Astrocyte (in vitro differentiated cells and primary cell): ENCODE results near the gene SMARCA4.

Source experiments
- EZH2 ChIP-seq: IDR thresholded peaks from 2 replicates; pipeline ENCODE4 v1.6.1; 2012; ENCODE audit warnings: mild to moderate bottlenecking, low read length, inconsistent platforms; ENCODE audit not compliant: insufficient read depth
- TF ChIP-seq, protein P1 (sequence below): IDR thresholded peaks from 2 replicates; pipeline ENCODE4 v1.5.1; 2011; ENCODE audit warnings: low read depth, mild to moderate bottlenecking, inconsistent platforms, low read length, moderate library complexity; ENCODE audit not compliant: insufficient read depth

DNA sequence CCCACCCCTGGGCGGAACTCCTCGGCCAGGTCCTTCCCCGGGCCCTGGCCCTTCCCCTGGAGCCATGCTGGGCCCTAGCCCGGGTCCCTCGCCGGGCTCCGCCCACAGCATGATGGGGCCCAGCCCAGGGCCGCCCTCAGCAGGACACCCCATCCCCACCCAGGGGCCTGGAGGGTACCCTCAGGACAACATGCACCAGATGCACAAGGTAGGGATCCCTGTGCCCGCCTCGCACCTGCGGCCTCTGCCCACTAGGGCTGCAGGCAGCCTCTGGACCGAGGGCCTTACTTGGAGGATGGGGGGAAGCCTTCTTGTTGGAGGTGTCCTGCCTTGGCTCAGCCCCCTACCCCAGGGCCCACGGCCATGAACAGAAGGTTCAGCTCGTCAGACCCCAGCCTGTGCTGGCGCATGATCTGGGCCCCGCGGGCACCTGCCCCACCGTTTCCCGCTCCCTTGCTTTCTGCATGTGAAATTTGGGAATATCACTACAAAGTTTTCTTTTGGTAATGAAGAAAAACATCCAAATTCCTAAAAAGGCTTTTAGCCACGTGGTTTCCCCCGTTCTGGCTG lies 23.4 kb downstream of the SMARCA4 start:
- TF ChIP-seq, protein P1, sequence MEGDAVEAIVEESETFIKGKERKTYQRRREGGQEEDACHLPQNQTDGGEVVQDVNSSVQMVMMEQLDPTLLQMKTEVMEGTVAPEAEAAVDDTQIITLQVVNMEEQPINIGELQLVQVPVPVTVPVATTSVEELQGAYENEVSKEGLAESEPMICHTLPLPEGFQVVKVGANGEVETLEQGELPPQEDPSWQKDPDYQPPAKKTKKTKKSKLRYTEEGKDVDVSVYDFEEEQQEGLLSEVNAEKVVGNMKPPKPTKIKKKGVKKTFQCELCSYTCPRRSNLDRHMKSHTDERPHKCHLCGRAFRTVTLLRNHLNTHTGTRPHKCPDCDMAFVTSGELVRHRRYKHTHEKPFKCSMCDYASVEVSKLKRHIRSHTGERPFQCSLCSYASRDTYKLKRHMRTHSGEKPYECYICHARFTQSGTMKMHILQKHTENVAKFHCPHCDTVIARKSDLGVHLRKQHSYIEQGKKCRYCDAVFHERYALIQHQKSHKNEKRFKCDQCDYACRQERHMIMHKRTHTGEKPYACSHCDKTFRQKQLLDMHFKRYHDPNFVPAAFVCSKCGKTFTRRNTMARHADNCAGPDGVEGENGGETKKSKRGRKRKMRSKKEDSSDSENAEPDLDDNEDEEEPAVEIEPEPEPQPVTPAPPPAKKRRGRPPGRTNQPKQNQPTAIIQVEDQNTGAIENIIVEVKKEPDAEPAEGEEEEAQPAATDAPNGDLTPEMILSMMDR = no peak
- no peak for TF ChIP-seq EZH2
